HepG2 (cell line): ENCODE results near the gene DNAJC13. TPM values are rescaled to one million over a fixed set of nuclear protein-coding genes. Genes with fewer than 3 reads are reported as not detected.
"Not testable (repeated sequence)": the region's sequence is repeated elsewhere in the genome, so short reads cannot be mapped to it uniquely, and the experiment has no call there.

Experiments used
- ATAC-seq: fragments of 200-7000 bp; cut with Tn5 transposase; 3 replicates; pipeline ENCODE4 v1.9.1; 2020; ENCODE audit warnings: mild to moderate bottlenecking, moderate library complexity
- BruUV-seq: library from RNA; stranded (reverse); fragments of 400-500 nt; replicated peaks from 2 replicates; lab custom pipeline; 2021; lab: Mats Ljungman, UMichigan
- CTCF ChIA-PET: fragments of 300-600 bp; formaldehyde crosslinking; extraction: SDS; loops from one replicate; lab custom pipeline; 2021; ENCODE audit warnings: low total read pairs, inconsistent platforms, low intra/inter-chr PET ratio; lab: Yijun Ruan, JAX
- POLR2A ChIA-PET: fragments of 350-600 bp; sonication (Branson Sonifier 250); formaldehyde crosslinking; loops from one replicate; lab custom pipeline; 2020; ENCODE audit warnings: antibody characterized with exemption, inconsistent platforms; lab: Yijun Ruan, JAX
- DNase-seq: peaks from one replicate; pipeline ENCODE4 v3.0.0-alpha.2; 2015; ENCODE audit warnings: low spot score
- FAIRE-seq: peaks from 3 replicates; lab custom pipeline; 2011; peaks lifted over from hg19 to GRCh38; lab: Jason Lieb, UNC
- H2AFZ ChIP-seq: one replicate; pipeline ENCODE4 v1.6.1; 2011; ENCODE audit warnings: low read length, inconsistent platforms
- H3K27ac ChIP-seq: fragments of 300-600 bp; 3 replicates; pipeline ENCODE4 v1.8.0; 2011; ENCODE audit warnings: mixed run types, mild to moderate bottlenecking, mixed read lengths, low read length, inconsistent platforms; ENCODE audit not compliant: insufficient read depth; ENCODE audit errors: extremely low read length
- H3K27me3 ChIP-seq, 2 experiments: fragments of 200-600 bp in 1 of 2; 2 replicates in 1 of 2; 3 replicates in 1 of 2; pipeline versions ENCODE4 v1.6.0 to v1.8.0; 2011; ENCODE audit warnings: low read length in 2 of 2, mild to moderate bottlenecking in 2 of 2, moderate library complexity in 2 of 2, inconsistent platforms in 1 of 2; ENCODE audit not compliant: insufficient read depth in 2 of 2, control insufficient read depth in 1 of 2
- H3K36me3 ChIP-seq, 2 experiments: fragments of 200-600 bp in 1 of 2; replicated peaks in 1 of 2; 2 replicates in 1 of 2; 3 replicates in 1 of 2; pipeline versions ENCODE4 v1.5.1 to v1.8.0; 2011; ENCODE audit warnings: low read length in 2 of 2, inconsistent platforms in 1 of 2; ENCODE audit not compliant: insufficient read depth in 2 of 2, control insufficient read depth in 1 of 2
- H3K4me1 ChIP-seq: 2 replicates; pipeline ENCODE4 v1.5.1; 2012; ENCODE audit warnings: low read length, inconsistent platforms; ENCODE audit not compliant: insufficient read depth
- H3K4me2 ChIP-seq: 2 replicates; pipeline ENCODE4 v1.6.0; 2011; ENCODE audit warnings: low read depth, low read length, inconsistent platforms
- H3K4me3 ChIP-seq, 3 experiments: fragments of 200-600 bp in 1 of 3; sonication (generic), shearing (Covaris generic) in 1 of 3; replicated peaks in 1 of 3; 2 replicates each; pipeline ENCODE4 v1.5.1; 2011 to 2016; ENCODE audit warnings: low read length in 3 of 3, inconsistent platforms in 2 of 3, low read depth in 2 of 3, mild to moderate bottlenecking in 2 of 3, control low read depth in 1 of 3, mixed read lengths in 1 of 3; ENCODE audit not compliant: insufficient read depth in 1 of 3
- H3K79me2 ChIP-seq: one replicate; pipeline ENCODE4 v1.6.1; 2011; ENCODE audit warnings: low read length, inconsistent platforms; ENCODE audit not compliant: insufficient read depth
- H3K9ac ChIP-seq: 2 replicates; pipeline ENCODE4 v1.6.0; 2011; ENCODE audit warnings: mild to moderate bottlenecking, low read depth, low read length, inconsistent platforms; ENCODE audit not compliant: insufficient read depth
- H3K9me3 ChIP-seq: 2 replicates; pipeline ENCODE4 v1.5.1; 2012; ENCODE audit warnings: mild to moderate bottlenecking, low read length
- H4K20me1 ChIP-seq: 2 replicates; pipeline ENCODE4 v1.6.0; 2011; ENCODE audit warnings: inconsistent platforms, mild to moderate bottlenecking, low read length, moderate library complexity; ENCODE audit not compliant: insufficient read depth
- ARID2 ChIP-seq: sonication (generic); formaldehyde crosslinking; IDR thresholded peaks from 2 replicates; pipeline ENCODE4 v1.8.1; 2022; ENCODE audit warnings: mild to moderate bottlenecking, missing genetic modification reagents, borderline replicate concordance
- ATM ChIP-seq: fragments of 450-650 bp; IDR thresholded peaks from 2 replicates; pipeline ENCODE4 v1.7.1; 2017; ENCODE audit warnings: mild to moderate bottlenecking, borderline replicate concordance
- DR1 ChIP-seq: sonication (generic); formaldehyde crosslinking; IDR thresholded peaks from 2 replicates; pipeline ENCODE4 v1.8.0; 2021; ENCODE audit warnings: mild to moderate bottlenecking, missing genetic modification reagents, inconsistent platforms
- HINFP ChIP-seq: sonication (generic); formaldehyde crosslinking; IDR thresholded peaks from 2 replicates; pipeline ENCODE4 v1.4.0; 2020; ENCODE audit warnings: low read depth, mild to moderate bottlenecking, missing genetic modification reagents
- HMGA1 ChIP-seq: sonication (generic); formaldehyde crosslinking; conservative IDR thresholded peaks from 2 replicates; pipeline ENCODE4 v1.4.0; 2020; ENCODE audit warnings: missing genetic modification reagents
- NFE2 ChIP-seq: sonication (generic); formaldehyde crosslinking; IDR thresholded peaks from 2 replicates; pipeline ENCODE4 v1.4.0; 2020; ENCODE audit warnings: missing genetic modification reagents
- REPIN1 ChIP-seq: sonication (generic); formaldehyde crosslinking; IDR thresholded peaks from 2 replicates; pipeline ENCODE4 v1.8.0; 2022; ENCODE audit warnings: missing genetic modification reagents, low read depth, mild to moderate bottlenecking, borderline replicate concordance
- SATB2 ChIP-seq: sonication (generic); formaldehyde crosslinking; IDR thresholded peaks from 2 replicates; pipeline ENCODE4 v1.5.0; 2020; ENCODE audit warnings: missing genetic modification reagents
- SETDB1 ChIP-seq: sonication (generic); formaldehyde crosslinking; IDR thresholded peaks from 2 replicates; pipeline ENCODE4 v1.5.1; 2020; ENCODE audit warnings: missing genetic modification reagents, mild to moderate bottlenecking, borderline replicate concordance
- SMARCE1 ChIP-seq: fragments of 450-650 bp; IDR thresholded peaks from 2 replicates; pipeline ENCODE4 v1.6.1; 2017; ENCODE audit warnings: borderline replicate concordance
- ZFX ChIP-seq: sonication (generic); formaldehyde crosslinking; IDR thresholded peaks from 2 replicates; pipeline ENCODE4 v1.4.0; 2020; ENCODE audit warnings: mild to moderate bottlenecking, low read depth, missing genetic modification reagents, moderate library complexity
- ZNF329 ChIP-seq: sonication (generic); formaldehyde crosslinking; IDR thresholded peaks from 2 replicates; pipeline ENCODE4 v1.9.0; 2021; ENCODE audit warnings: low read depth, mild to moderate bottlenecking, missing genetic modification reagents
- ZNF543 ChIP-seq: sonication (generic); formaldehyde crosslinking; IDR thresholded peaks from 2 replicates; pipeline ENCODE4 v1.4.0; 2020; ENCODE audit warnings: mild to moderate bottlenecking, missing genetic modification reagents
- ZNF549 ChIP-seq: sonication (generic); formaldehyde crosslinking; IDR thresholded peaks from 2 replicates; pipeline ENCODE4 v1.5.0; 2020; ENCODE audit warnings: missing genetic modification reagents
- ZNF562 ChIP-seq: sonication (generic); formaldehyde crosslinking; IDR thresholded peaks from 2 replicates; pipeline ENCODE4 v1.8.0; 2022; ENCODE audit warnings: missing genetic modification reagents, borderline replicate concordance
- WGBS: methylation state at CpG from one replicate; pipeline ENCODE4 v1.1.6; 2017; ENCODE audit warnings: low lambda C conversion rate; 5-methylcytosine and 5-hydroxymethylcytosine counted together
- in situ Hi-C: cut with HindIII; loops from 2 replicates; pipeline ENCODE4 v1.10.0; 2017; ENCODE audit warnings: low pct_unique_long_range_greater_than_20kb; ENCODE audit not compliant: extremely low pct_ligation_motif_present
- intact Hi-C: fragments of 100-400 bp; cut with micrococcal nuclease; formaldehyde crosslinking; loops from one replicate; pipeline ENCODE4 v1.10.0; 2022; ENCODE audit not compliant: unreplicated experiment
- polyA plus RNA-seq, 8 experiments: library from polyadenylated mRNA; depleted of rRNA in 3 of 8; stranded (reverse) in 7 of 8; unstranded in 1 of 8; fragments of >200 nt; fragmentation: Illumina TruSeq in 4 of 8; extraction: Trizol in 4 of 8; gene quantifications; 2 replicates each; pipeline versions ENCODE4 v1.2.1 to v1.2.3, GENCODE V29; 2011 to 2016; ENCODE audit warnings: low read depth in 4 of 8, missing spikeins in 1 of 8, mixed read lengths in 1 of 8; ENCODE audit not compliant: insufficient read depth in 1 of 8
- total RNA-seq, 5 experiments: library from RNA; depleted of rRNA; stranded (reverse); fragments of >200 nt; fragmentation: Illumina TruSeq; extraction: Trizol; gene quantifications; 2 replicates each; pipeline ENCODE4 v1.2.3, GENCODE V29; 2016; ENCODE audit warnings: low read depth in 1 of 5

Gene DNAJC13
- total and polyA plus RNA-seq, 2 of the 13 experiments (the other 11 are each of a cell fraction or from before 2014, with no cell fraction given): 9.1 to 26.2 TPM

- DNase-seq (no peak), ATAC-seq (no peak)
- Histone ChIP-seq H3K27ac (no peak overlapping the region), H3K9ac (no peak overlapping the region), H3K4me1 (peaks cover 12% of the 10 kb centered on the region; the same call in 1 of the 2 replicates), H3K4me2 (no peak overlapping the region), H2AFZ (no peak overlapping the region), H3K27me3 (no peaks in the 10 kb centered on the region), H3K36me3 (no peaks in the 10 kb centered on the region), H3K9me3 (no peaks in the 10 kb centered on the region), H3K4me3 (no peak overlapping the region), H4K20me1 (no peaks in the 10 kb centered on the region)
- WGBS: 43% methylated on average over 8 of the region's 8 CpGs
- BruUV-seq: no TSS peak
- in situ Hi-C loops: no loop called here
- POLR2A ChIA-PET: no interaction called here
- CTCF ChIA-PET: no interaction called here
- TF ChIP-seq SMARCE1 (no peak), NFE2 (CRISPR knock-in tag) (no peak), ZNF543 (CRISPR knock-in tag) (no peak), SETDB1 (CRISPR knock-in tag) (no peak), REPIN1 (CRISPR knock-in tag) (no peak), HINFP (no peak), ATM (no peak), ZNF329 (no peak), HMGA1 (no peak), ARID2 (CRISPR knock-in tag) (no peak), ZFX (CRISPR knock-in tag) (no peak), SATB2 (CRISPR knock-in tag) (no peak), DR1 (CRISPR knock-in tag) (no peak), ZNF562 (CRISPR knock-in tag) (no peak), ZNF549 (CRISPR knock-in tag) (no peak)
- TF ChIP-seq, all 625 proteins: peak for 0
- FAIRE-seq: no peak
- intact Hi-C loops: no loop called here
- H3K79me2 ChIP-seq: no peaks in the 10 kb centered on the region
Measured at GRCh38 chr3:132386259-132386658, 31.0 kb upstream of the DNAJC13 start.

GRCh38 chr3:132392675-132393074 lies 24.6 kb upstream of the DNAJC13 start:
- H3K27ac ChIP-seq, ATAC-seq, H3K27me3 ChIP-seq, H4K20me1 ChIP-seq, CTCF ChIA-PET, H3K9me3 ChIP-seq, H3K36me3 ChIP-seq, in situ Hi-C loops, H2AFZ ChIP-seq, intact Hi-C loops, H3K79me2 ChIP-seq, H3K4me3 ChIP-seq, H3K9ac ChIP-seq, DNase-seq, FAIRE-seq, BruUV-seq, H3K4me1 ChIP-seq, H3K4me2 ChIP-seq, POLR2A ChIA-PET: not testable (repeated sequence)
- 7% methylated on average over 1 of the region's 1 CpG for WGBS
